K562 (cell line): ENCODE data around the gene ELF1. TPM values are rescaled to one million over a fixed set of nuclear protein-coding genes. Genes with fewer than 3 reads are reported as not detected.

ENCODE experiments used
- ATAC-seq: fragments of 200-7000 bp; cut with Tn5 transposase; 3 replicates; pipeline ENCODE4 v1.9.1; 2020; ENCODE audit warnings: moderate library complexity
- BruUV-seq: library from RNA; stranded (reverse); fragments of 400-500 nt; replicated peaks from 2 replicates; lab custom pipeline; 2021; lab: Mats Ljungman, UMichigan
- CTCF ChIA-PET: fragments of 300-600 bp; formaldehyde crosslinking; extraction: SDS; loops from one replicate; lab custom pipeline; 2021; ENCODE audit warnings: low intra/inter-chr PET ratio; lab: Yijun Ruan, JAX
- POLR2A ChIA-PET: fragments of 300-600, 350-650 bp; sonication (Branson Sonifier 250); formaldehyde crosslinking; extraction: SDS; loops from one replicate; lab custom pipeline; 2021; ENCODE audit warnings: antibody characterized with exemption, inconsistent platforms; lab: Yijun Ruan, JAX
- DNase-seq, 4 experiments: peaks; one replicate each; pipeline versions ENCODE4 v3.0.0 to v3.0.0-alpha.2; 2011 to 2018; ENCODE audit warnings: low spot score in 3 of 4, mixed read lengths in 3 of 4; ENCODE audit errors: extremely low read depth in 1 of 4
- FAIRE-seq: peaks from 2 replicates; lab custom pipeline; 2011; peaks lifted over from hg19 to GRCh38; lab: Jason Lieb, UNC
- H2AFZ ChIP-seq: 2 replicates; pipeline ENCODE4 v1.6.0; 2011; ENCODE audit warnings: low read depth, low read length, control low read depth, inconsistent platforms
- H3K27ac ChIP-seq: fragments of 200-600 bp; 3 replicates; pipeline ENCODE4 v1.8.0; 2011; ENCODE audit warnings: low read depth, mild to moderate bottlenecking, control low read depth, inconsistent platforms, low read length, moderate library complexity, mixed read lengths; ENCODE audit errors: extremely low read depth
- H3K27me3 ChIP-seq, 2 experiments: fragments of 300-600 bp in 1 of 2; 2 replicates in 1 of 2; 3 replicates in 1 of 2; pipeline versions ENCODE4 v1.6.0 to v1.8.0; 2011; ENCODE audit warnings: inconsistent platforms in 2 of 2, low read length in 2 of 2, mild to moderate bottlenecking in 1 of 2, mixed read lengths in 1 of 2, moderate library complexity in 1 of 2; ENCODE audit not compliant: control insufficient read depth in 2 of 2, insufficient read depth in 2 of 2
- H3K36me3 ChIP-seq: fragments of 300-600 bp; 3 replicates; pipeline ENCODE4 v1.8.0; 2011; ENCODE audit warnings: mild to moderate bottlenecking, low read length, inconsistent platforms; ENCODE audit not compliant: control insufficient read depth, insufficient read depth
- H3K4me1 ChIP-seq, 2 experiments: fragments of 200-600 bp in 1 of 2; replicated peaks in 1 of 2; 2 replicates in 1 of 2; 3 replicates in 1 of 2; pipeline versions ENCODE4 v1.5.1 to v1.8.0; 2011; ENCODE audit warnings: inconsistent platforms in 2 of 2, low read length in 2 of 2, mild to moderate bottlenecking in 1 of 2, mixed read lengths in 1 of 2, moderate library complexity in 1 of 2; ENCODE audit not compliant: control insufficient read depth in 2 of 2, insufficient read depth in 2 of 2
- H3K4me2 ChIP-seq: 2 replicates; pipeline ENCODE4 v1.6.1; 2011; ENCODE audit warnings: low read length, control low read depth, inconsistent platforms, mixed read lengths; ENCODE audit not compliant: insufficient read depth
- H3K4me3 ChIP-seq: fragments of 200-600 bp; sonication (generic), shearing (Covaris generic); 2 replicates; pipeline ENCODE4 v1.5.1; 2016; ENCODE audit warnings: control low read depth, inconsistent platforms
- H3K79me2 ChIP-seq: fragments of 200-600 bp; 3 replicates; pipeline ENCODE4 v1.8.0; 2011; ENCODE audit warnings: low read length, inconsistent platforms; ENCODE audit not compliant: control insufficient read depth, insufficient read depth
- H3K9ac ChIP-seq, 2 experiments: 2 replicates each; pipeline versions ENCODE4 v1.6.0 to v1.6.1; 2011; ENCODE audit warnings: low read depth in 2 of 2, low read length in 2 of 2, control low read depth in 1 of 2, inconsistent platforms in 1 of 2, mild to moderate bottlenecking in 1 of 2, mixed read lengths in 1 of 2; ENCODE audit not compliant: insufficient read depth in 1 of 2
- H3K9me1 ChIP-seq: one replicate; pipeline ENCODE4 v1.6.0; 2011; ENCODE audit warnings: inconsistent platforms, mild to moderate bottlenecking, low read length, moderate library complexity; ENCODE audit not compliant: control insufficient read depth, insufficient read depth
- H3K9me3 ChIP-seq: replicated peaks from 2 replicates; pipeline ENCODE4 v1.5.1; 2011; ENCODE audit warnings: low read depth, low read length, inconsistent platforms; ENCODE audit not compliant: control insufficient read depth, insufficient read depth
- H4K20me1 ChIP-seq: replicated peaks from 2 replicates; pipeline ENCODE4 v1.6.1; 2011; ENCODE audit warnings: low read length, inconsistent platforms, mixed read lengths; ENCODE audit not compliant: control insufficient read depth, insufficient read depth
- HMGN3 ChIP-seq: IDR thresholded peaks from 2 replicates; pipeline ENCODE4 v1.6.1; 2011; ENCODE audit warnings: borderline replicate concordance, low read depth, mild to moderate bottlenecking, mixed read lengths, low read length; ENCODE audit not compliant: insufficient read length; ENCODE audit errors: extremely low read depth
- HNRNPLL ChIP-seq: fragments of 200-400 bp; formaldehyde crosslinking; IDR thresholded peaks from 2 replicates; pipeline ENCODE4 v1.6.1; 2017; ENCODE audit warnings: low read length, low read depth, mild to moderate bottlenecking; ENCODE audit not compliant: poor library complexity, severe bottlenecking
- MEF2A ChIP-seq: IDR thresholded peaks from 2 replicates; pipeline ENCODE4 v1.6.1; 2011; ENCODE audit warnings: low read depth, mild to moderate bottlenecking, low read length, moderate library complexity; ENCODE audit not compliant: control insufficient read depth
- PRMT5 ChIP-seq: sonication (generic); formaldehyde crosslinking; IDR thresholded peaks from 2 replicates; pipeline ENCODE4 v1.5.0; 2020; ENCODE audit warnings: missing genetic modification reagents
- RBM22 ChIP-seq: fragments of 200-400 bp; formaldehyde crosslinking; IDR thresholded peaks from 2 replicates; pipeline ENCODE4 v1.6.1; 2018; ENCODE audit warnings: low read length, low read depth; ENCODE audit not compliant: poor library complexity, severe bottlenecking
- SMARCE1 ChIP-seq: fragments of 450-650 bp; IDR thresholded peaks from 2 replicates; pipeline ENCODE4 v1.7.1; 2016; ENCODE audit warnings: mild to moderate bottlenecking
- ZNF175 ChIP-seq: fragments of 200-800 bp; sonication (Bioruptor generic); IDR thresholded peaks from 2 replicates; pipeline ENCODE4 v1.6.1; 2016; ENCODE audit warnings: low read depth, mild to moderate bottlenecking, missing genetic modification characterization, missing compliant biosample characterization
- WGBS: fragments of 100-300 bp; shearing (Covaris generic); methylation state at CpG from one replicate; pipeline ENCODE4 v1.1.6; 2016; ENCODE audit warnings: low coverage, mixed read lengths; ENCODE audit not compliant: insufficient coverage; ENCODE audit errors: missing lambda C conversion rate; 5-methylcytosine and 5-hydroxymethylcytosine counted together
- in situ Hi-C: fragments of 300-500 bp; cut with MboI; formaldehyde crosslinking; loops from 4 replicates; pipeline ENCODE4 v1.15.0; 2018; ENCODE audit warnings: inconsistent platforms, mixed read lengths
- intact Hi-C: fragments of 100-400 bp; cut with micrococcal nuclease; formaldehyde crosslinking; loops from 2 replicates; pipeline ENCODE4 v1.14.2; 2022
- polyA plus RNA-seq, 8 experiments: library from polyadenylated mRNA; depleted of rRNA in 4 of 8; stranded (reverse) in 5 of 8; unstranded in 3 of 8; fragments of >200 nt; fragmentation: Nextera tagmentation in 2 of 8; fragmentation: Illumina TruSeq in 1 of 8; extraction: Ambion mirVana in 2 of 8; extraction: Trizol in 1 of 8; gene quantifications; 2 replicates each; pipeline versions ENCODE4 v1.2.1 to v1.2.3, GENCODE V29; 2011 to 2014; ENCODE audit warnings: inconsistent platforms in 1 of 8, missing spikeins in 1 of 8
- total RNA-seq, 7 experiments: library from RNA; depleted of rRNA in 6 of 7; stranded (reverse); fragments of >200 nt in 6 of 7; fragmentation: Illumina TruSeq in 2 of 7; extraction: Trizol in 2 of 7; gene quantifications; 2 replicates each; pipeline versions ENCODE4 v1.2.1 to v1.2.3, GENCODE V29; 2011 to 2021; ENCODE audit warnings: low replicate concordance in 1 of 7
- TF ChIP-seq, protein P1 (sequence below): fragments of 250-450 bp; sonication (Bioruptor Pico); IDR thresholded peaks from 2 replicates; pipeline ENCODE4 v1.8.0; 2021; ENCODE audit warnings: moderate library complexity, mild to moderate bottlenecking, inconsistent platforms
- TF ChIP-seq, protein P2 (sequence below): fragments of 450-650 bp; IDR thresholded peaks from 2 replicates; pipeline ENCODE4 v1.6.1; 2016; ENCODE audit warnings: low read depth
- TF ChIP-seq, protein P3 (sequence below): fragments of 450-650 bp; formaldehyde crosslinking; IDR thresholded peaks from 2 replicates; pipeline ENCODE4 v1.4.0; 2020; ENCODE audit warnings: mild to moderate bottlenecking, moderate library complexity

The ELF1 gene
- total and polyA plus RNA-seq, 9 of the 15 experiments (the other 6 are each of a cell fraction or from before 2014, with no cell fraction given): 24.7 to 54.4 (median 33.4) TPM

DNA sequence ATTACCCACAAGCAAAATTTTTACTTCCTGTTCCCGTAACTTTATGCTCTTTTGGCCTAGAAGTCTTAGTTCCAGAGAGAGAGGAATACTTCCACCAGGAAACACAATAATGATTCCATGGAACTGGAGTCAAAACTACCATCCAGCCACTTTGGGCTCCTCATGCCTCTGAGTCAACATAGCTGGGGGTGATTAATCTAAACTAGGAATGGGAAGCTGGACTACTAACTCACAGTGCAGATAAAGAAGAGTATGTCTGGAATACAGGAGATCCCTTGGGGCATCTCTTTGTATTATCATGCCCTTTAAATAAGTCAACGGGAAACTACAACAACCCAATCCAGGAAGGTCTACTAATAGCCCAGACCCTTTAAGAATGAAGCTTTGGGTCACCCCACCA lies 8.9 kb upstream of the ELF1 start:
- no peak for DNase-seq
- no peak overlapping the region for H2AFZ ChIP-seq
- intact Hi-C loops (loop anchor here (10.0 kb wide), 1 partner anchor 243 kb away; the partner anchor contains the start of gene SLC25A15), in situ Hi-C loops (no loop called here)
- FAIRE-seq: no peak
- BruUV-seq: no TSS peak
- peaks cover 6% of the 10 kb centered on the region; the same call in 2 of the 3 replicates for H3K36me3 ChIP-seq
- peaks cover 0 to 7% of the 10 kb centered on the region in 2 experiments; a peak in 4 of 5 replicates for H3K4me1 ChIP-seq
- H3K27me3 ChIP-seq: no peaks in the 10 kb centered on the region
- H3K4me2 ChIP-seq: no peak overlapping the region
- no peak overlapping the region for H3K9ac ChIP-seq
- H3K4me3 ChIP-seq: no peak overlapping the region
- POLR2A ChIA-PET: interaction anchor here (0.7 kb wide), 1 partner anchor 9 kb away, joined by 3 read pairs; the partner anchor contains the start of gene ELF1
- CTCF ChIA-PET: no interaction called here
- H4K20me1 ChIP-seq: 0 out of 2 replicates have a peak, but pooled peaks cover 3% of the 10 kb centered on the region
- 50% methylated on average over 1 of the region's 2 CpGs for WGBS
- no peak overlapping the region for H3K27ac ChIP-seq
- ATAC-seq: no peak
- no peaks in the 10 kb centered on the region for H3K9me1 ChIP-seq
- no peaks in the 10 kb centered on the region for H3K9me3 ChIP-seq
- H3K79me2 ChIP-seq: peaks cover 31% of the 10 kb centered on the region
- no peak for TF ChIP-seq HMGN3
- TF ChIP-seq, protein P1, sequence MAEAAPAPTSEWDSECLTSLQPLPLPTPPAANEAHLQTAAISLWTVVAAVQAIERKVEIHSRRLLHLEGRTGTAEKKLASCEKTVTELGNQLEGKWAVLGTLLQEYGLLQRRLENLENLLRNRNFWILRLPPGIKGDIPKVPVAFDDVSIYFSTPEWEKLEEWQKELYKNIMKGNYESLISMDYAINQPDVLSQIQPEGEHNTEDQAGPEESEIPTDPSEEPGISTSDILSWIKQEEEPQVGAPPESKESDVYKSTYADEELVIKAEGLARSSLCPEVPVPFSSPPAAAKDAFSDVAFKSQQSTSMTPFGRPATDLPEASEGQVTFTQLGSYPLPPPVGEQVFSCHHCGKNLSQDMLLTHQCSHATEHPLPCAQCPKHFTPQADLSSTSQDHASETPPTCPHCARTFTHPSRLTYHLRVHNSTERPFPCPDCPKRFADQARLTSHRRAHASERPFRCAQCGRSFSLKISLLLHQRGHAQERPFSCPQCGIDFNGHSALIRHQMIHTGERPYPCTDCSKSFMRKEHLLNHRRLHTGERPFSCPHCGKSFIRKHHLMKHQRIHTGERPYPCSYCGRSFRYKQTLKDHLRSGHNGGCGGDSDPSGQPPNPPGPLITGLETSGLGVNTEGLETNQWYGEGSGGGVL (CRISPR knock-in tag): no peak
- TF ChIP-seq MEF2A: no peak
- no peak for TF ChIP-seq ZNF175 (CRISPR knock-in tag)
- TF ChIP-seq, protein P2, sequence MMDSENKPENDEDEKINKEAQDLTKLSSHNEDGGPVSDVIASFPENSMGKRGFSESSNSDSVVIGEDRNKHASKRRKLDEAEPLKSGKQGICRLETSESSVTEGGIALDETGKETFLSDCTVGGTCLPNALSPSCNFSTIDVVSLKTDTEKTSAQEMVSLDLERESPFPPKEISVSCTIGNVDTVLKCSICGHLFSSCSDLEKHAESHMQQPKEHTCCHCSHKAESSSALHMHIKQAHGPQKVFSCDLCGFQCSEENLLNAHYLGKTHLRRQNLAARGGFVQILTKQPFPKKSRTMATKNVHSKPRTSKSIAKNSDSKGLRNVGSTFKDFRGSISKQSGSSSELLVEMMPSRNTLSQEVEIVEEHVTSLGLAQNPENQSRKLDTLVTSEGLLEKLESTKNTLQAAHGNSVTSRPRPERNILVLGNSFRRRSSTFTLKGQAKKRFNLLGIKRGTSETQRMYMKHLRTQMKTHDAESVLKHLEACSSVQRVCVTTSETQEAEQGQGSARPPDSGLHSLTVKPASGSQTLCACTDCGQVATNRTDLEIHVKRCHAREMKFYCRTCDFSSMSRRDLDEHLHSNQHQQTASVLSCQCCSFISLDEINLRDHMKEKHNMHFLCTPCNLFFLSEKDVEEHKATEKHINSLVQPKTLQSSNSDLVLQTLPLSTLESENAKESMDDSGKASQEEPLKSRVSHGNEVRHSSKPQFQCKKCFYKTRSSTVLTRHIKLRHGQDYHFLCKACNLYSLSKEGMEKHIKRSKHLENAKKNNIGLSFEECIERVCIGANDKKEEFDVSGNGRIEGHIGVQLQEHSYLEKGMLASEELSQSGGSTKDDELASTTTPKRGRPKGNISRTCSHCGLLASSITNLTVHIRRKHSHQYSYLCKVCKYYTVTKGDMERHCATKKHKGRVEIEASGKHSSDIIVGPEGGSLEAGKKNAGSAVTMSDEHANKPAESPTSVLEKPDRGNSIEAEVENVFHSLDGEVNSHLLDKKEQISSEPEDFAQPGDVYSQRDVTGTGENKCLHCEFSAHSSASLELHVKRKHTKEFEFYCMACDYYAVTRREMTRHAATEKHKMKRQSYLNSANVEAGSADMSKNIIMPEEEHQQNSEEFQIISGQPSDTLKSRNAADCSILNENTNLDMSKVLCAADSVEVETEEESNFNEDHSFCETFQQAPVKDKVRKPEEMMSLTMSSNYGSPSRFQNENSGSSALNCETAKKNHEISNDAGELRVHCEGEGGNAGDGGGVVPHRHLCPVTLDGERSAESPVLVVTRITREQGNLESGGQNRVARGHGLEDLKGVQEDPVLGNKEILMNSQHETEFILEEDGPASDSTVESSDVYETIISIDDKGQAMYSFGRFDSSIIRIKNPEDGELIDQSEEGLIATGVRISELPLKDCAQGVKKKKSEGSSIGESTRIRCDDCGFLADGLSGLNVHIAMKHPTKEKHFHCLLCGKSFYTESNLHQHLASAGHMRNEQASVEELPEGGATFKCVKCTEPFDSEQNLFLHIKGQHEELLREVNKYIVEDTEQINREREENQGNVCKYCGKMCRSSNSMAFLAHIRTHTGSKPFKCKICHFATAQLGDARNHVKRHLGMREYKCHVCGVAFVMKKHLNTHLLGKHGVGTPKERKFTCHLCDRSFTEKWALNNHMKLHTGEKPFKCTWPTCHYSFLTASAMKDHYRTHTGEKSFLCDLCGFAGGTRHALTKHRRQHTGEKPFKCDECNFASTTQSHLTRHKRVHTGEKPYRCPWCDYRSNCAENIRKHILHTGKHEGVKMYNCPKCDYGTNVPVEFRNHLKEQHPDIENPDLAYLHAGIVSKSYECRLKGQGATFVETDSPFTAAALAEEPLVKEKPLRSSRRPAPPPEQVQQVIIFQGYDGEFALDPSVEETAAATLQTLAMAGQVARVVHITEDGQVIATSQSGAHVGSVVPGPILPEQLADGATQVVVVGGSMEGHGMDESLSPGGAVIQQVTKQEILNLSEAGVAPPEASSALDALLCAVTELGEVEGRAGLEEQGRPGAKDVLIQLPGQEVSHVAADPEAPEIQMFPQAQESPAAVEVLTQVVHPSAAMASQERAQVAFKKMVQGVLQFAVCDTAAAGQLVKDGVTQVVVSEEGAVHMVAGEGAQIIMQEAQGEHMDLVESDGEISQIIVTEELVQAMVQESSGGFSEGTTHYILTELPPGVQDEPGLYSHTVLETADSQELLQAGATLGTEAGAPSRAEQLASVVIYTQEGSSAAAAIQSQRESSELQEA: no peak
- TF ChIP-seq RBM22: no peak
- no peak for TF ChIP-seq HNRNPLL
- TF ChIP-seq SMARCE1: no peak
- no peak for TF ChIP-seq PRMT5 (CRISPR knock-in tag)
- TF ChIP-seq, protein P3, sequence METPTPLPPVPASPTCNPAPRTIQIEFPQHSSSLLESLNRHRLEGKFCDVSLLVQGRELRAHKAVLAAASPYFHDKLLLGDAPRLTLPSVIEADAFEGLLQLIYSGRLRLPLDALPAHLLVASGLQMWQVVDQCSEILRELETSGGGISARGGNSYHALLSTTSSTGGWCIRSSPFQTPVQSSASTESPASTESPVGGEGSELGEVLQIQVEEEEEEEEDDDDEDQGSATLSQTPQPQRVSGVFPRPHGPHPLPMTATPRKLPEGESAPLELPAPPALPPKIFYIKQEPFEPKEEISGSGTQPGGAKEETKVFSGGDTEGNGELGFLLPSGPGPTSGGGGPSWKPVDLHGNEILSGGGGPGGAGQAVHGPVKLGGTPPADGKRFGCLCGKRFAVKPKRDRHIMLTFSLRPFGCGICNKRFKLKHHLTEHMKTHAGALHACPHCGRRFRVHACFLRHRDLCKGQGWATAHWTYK: no peak
